GM19452 (cell line): ENCODE results near the gene SHROOM2.

Source experiments
- ATAC-seq: cut with Tn5 transposase; IDR thresholded peaks from one replicate; pipeline ENCODE4 v1.9.1; 2021; ENCODE audit not compliant: unreplicated experiment

SHROOM2 gene

GRCh38 chrX:9995855-9996339 is 209.7 kb downstream of the SHROOM2 start:
- ATAC-seq: peak; percentile 56

GRCh38 chrX:9997041-9997440 is 210.8 kb downstream of the SHROOM2 start:
- no peak for ATAC-seq

- peak; percentile 77 for ATAC-seq
These were observed 211.3 kb downstream of the SHROOM2 start for GRCh38 chrX:9997524-9997923.
